ENCODE data around the gene VWA8.

VWA8 gene

GRCh38 chr13:41720839-41721561 is 239.9 kb downstream of the VWA8 start:
- no peak for DNase-seq

- no peak for DNase-seq
These were observed 244.7 kb downstream of the VWA8 start for GRCh38 chr13:41716236-41716635.

- no peak for DNase-seq
These were observed 247.5 kb downstream of the VWA8 start for GRCh38 chr13:41713405-41713804.

GRCh38 chr13:41710771-41711170 is 250.1 kb downstream of the VWA8 start:
- no peak for DNase-seq

- no peak for DNase-seq
These were observed 251.4 kb downstream of the VWA8 start for GRCh38 chr13:41709511-41709910.

- no peak for DNase-seq
These were observed 252.2 kb downstream of the VWA8 start for GRCh38 chr13:41708713-41709112.

GRCh38 chr13:41707194-41707821 is 253.6 kb downstream of the VWA8 start:
- DNase-seq, result no peak

GRCh38 chr13:41706152-41706551 is 254.8 kb downstream of the VWA8 start:
- no peak for DNase-seq

- no peak for DNase-seq
These were observed 258.4 kb downstream of the VWA8 start for GRCh38 chr13:41702540-41702939.

GRCh38 chr13:41701676-41702075 is 259.2 kb downstream of the VWA8 start:
- DNase-seq, result no peak

GRCh38 chr13:41700790-41701310 is 260.1 kb downstream of the VWA8 start:
- peak; percentile 26 for DNase-seq

- no peak for DNase-seq
These were observed 261.1 kb downstream of the VWA8 start for GRCh38 chr13:41699759-41700158.

GRCh38 chr13:41697578-41697977 is 263.3 kb downstream of the VWA8 start:
- no peak for DNase-seq

GRCh38 chr13:41696163-41697003 is 264.5 kb downstream of the VWA8 start:
- no peak for DNase-seq

- no peak for DNase-seq
These were observed 266.2 kb downstream of the VWA8 start for GRCh38 chr13:41694545-41695301.

GRCh38 chr13:41693434-41693833 is 267.5 kb downstream of the VWA8 start:
- DNase-seq, result no peak

GRCh38 chr13:41691274-41691673 is 269.6 kb downstream of the VWA8 start:
- DNase-seq, result no peak

GRCh38 chr13:41682766-41683165 is 278.1 kb downstream of the VWA8 start:
- no peak for DNase-seq

- DNase-seq, result no peak
These were observed 278.9 kb downstream of the VWA8 start for GRCh38 chr13:41682001-41682400.

- DNase-seq, result no peak
These were observed 279.3 kb downstream of the VWA8 start for GRCh38 chr13:41681587-41681986.

- DNase-seq, result no peak
These were observed 280.0 kb downstream of the VWA8 start for GRCh38 chr13:41680900-41681299.

- DNase-seq, result no peak
These were observed 282.1 kb downstream of the VWA8 start for GRCh38 chr13:41678848-41679247.

- DNase-seq, result no peak
These were observed 282.7 kb downstream of the VWA8 start for GRCh38 chr13:41678249-41678648.

Data from NCI-H774 (cell line).